Measurements from ENCODE around the gene SAPCD1. TPM values are rescaled to one million over a fixed set of nuclear protein-coding genes. Genes with fewer than 3 reads are reported as not detected.

SAPCD1 gene
- total and polyA plus RNA-seq, 4 donors = 0.59 to 2.6 (median 0.68) TPM; not detected in 1

GRCh38 chr6:31744422-31744821, 18.0 kb upstream of the SAPCD1 start:
- peaks cover 5 to 10% (median 7%) of the 10 kb centered on the region in 4 donors for H3K4me1 ChIP-seq (ENCODE audit: control insufficient read depth in 4 of 4, insufficient read depth in 4 of 4, low read length in 3 of 4)
- H3K36me3 ChIP-seq (ENCODE audit: control insufficient read depth in 4 of 4, insufficient read depth in 3 of 4, low read depth in 1 of 4, low read length in 3 of 4) = no peaks in the 10 kb centered on the region
- H3K9ac ChIP-seq (ENCODE audit: low read depth in 1 of 2, low read length in 2 of 2) = no peak overlapping the region
- 80% methylated on average over 1 of the region's 1 CpG for WGBS
- no peak for TF ChIP-seq NR2F2 (IDR thresholded peaks at IDR 0.05)
- TF ChIP-seq EGR1 (IDR thresholded peaks at IDR 0.05; ENCODE audit: low read depth in 2 of 2) = no peak
- no peak for TF ChIP-seq JUND (IDR thresholded peaks at IDR 0.05)
- no peak for TF ChIP-seq REST (IDR thresholded peaks at IDR 0.05)
- TF ChIP-seq YY1 (IDR thresholded peaks at IDR 0.05) = no peak
- TF ChIP-seq HNF4A (conservative IDR thresholded peaks at IDR 0.05) = no peak
- TF ChIP-seq FOXA2 (IDR thresholded peaks at IDR 0.05) = no peak
- TF ChIP-seq FOXA1 (IDR thresholded peaks at IDR 0.05) = no peak
- TF ChIP-seq SP1 (IDR thresholded peaks at IDR 0.05) = no peak
- TF ChIP-seq MAX (IDR thresholded peaks at IDR 0.05) = no peak
- no peak for TF ChIP-seq CTCF (IDR thresholded peaks at IDR 0.05; ENCODE audit: low read depth, low read length, missing input control)
- TF ChIP-seq ATF3 (IDR thresholded peaks at IDR 0.05) = no peak
- no peak for TF ChIP-seq RXRA (IDR thresholded peaks at IDR 0.05)
- TF ChIP-seq GABPA (IDR thresholded peaks at IDR 0.05 in 1 of 2, conservative IDR thresholded peaks at IDR 0.05 in 1 of 2) = no peak
- TF ChIP-seq RAD21 (IDR thresholded peaks at IDR 0.05) = no peak
- no peak overlapping the region for H3K4me3 ChIP-seq (ENCODE audit: low read depth in 1 of 3, low read length in 3 of 3)
- H3K27ac ChIP-seq (ENCODE audit: low read depth in 1 of 2, low read length in 2 of 2) = no peak overlapping the region
- H3K9me3 ChIP-seq (ENCODE audit: control insufficient read depth in 4 of 4, low read length in 3 of 4) = no peaks in the 10 kb centered on the region
- H3K27me3 ChIP-seq (ENCODE audit: control insufficient read depth in 4 of 4, insufficient read depth in 4 of 4, low read length in 3 of 4) = no peaks in the 10 kb centered on the region
- no peak for DNase-seq (ENCODE audit: low spot score)

GRCh38 chr6:31749301-31750036, 13.0 kb upstream of the SAPCD1 start:
- H3K27me3 ChIP-seq (ENCODE audit: control insufficient read depth in 4 of 4, insufficient read depth in 4 of 4, low read length in 3 of 4) = no peaks in the 10 kb centered on the region
- no peaks in the 10 kb centered on the region for H3K4me1 ChIP-seq (ENCODE audit: control insufficient read depth in 4 of 4, insufficient read depth in 4 of 4, low read length in 3 of 4)
- no peak for DNase-seq (ENCODE audit: low spot score)
- H3K36me3 ChIP-seq (ENCODE audit: control insufficient read depth in 4 of 4, insufficient read depth in 3 of 4, low read depth in 1 of 4, low read length in 3 of 4) = no peaks in the 10 kb centered on the region
- H3K4me3 ChIP-seq (ENCODE audit: low read depth in 1 of 3, low read length in 3 of 3) = no peak overlapping the region
- no peak overlapping the region for H3K27ac ChIP-seq (ENCODE audit: low read depth in 1 of 2, low read length in 2 of 2)
- no peaks in the 10 kb centered on the region for H3K9me3 ChIP-seq (ENCODE audit: control insufficient read depth in 4 of 4, low read length in 3 of 4)
- H3K9ac ChIP-seq (ENCODE audit: low read depth in 1 of 2, low read length in 2 of 2) = no peak overlapping the region
- whole genome bisulfite sequencing = 92% methylated on average over 8 of the region's 8 CpGs
- no peak for TF ChIP-seq YY1 (IDR thresholded peaks at IDR 0.05)
- no peak for TF ChIP-seq ATF3 (IDR thresholded peaks at IDR 0.05)
- TF ChIP-seq HNF4G (IDR thresholded peaks at IDR 0.05) = no peak
- TF ChIP-seq ZBTB33 (IDR thresholded peaks at IDR 0.05) = no peak
- no peak for TF ChIP-seq HNF4A (conservative IDR thresholded peaks at IDR 0.05)
- TF ChIP-seq JUND (IDR thresholded peaks at IDR 0.05) = no peak
- TF ChIP-seq FOXA2 (IDR thresholded peaks at IDR 0.05) = no peak
- no peak for TF ChIP-seq RXRA (IDR thresholded peaks at IDR 0.05)
- no peak for TF ChIP-seq MAX (IDR thresholded peaks at IDR 0.05)
- no peak for TF ChIP-seq REST (IDR thresholded peaks at IDR 0.05)
- no peak for TF ChIP-seq SP1 (IDR thresholded peaks at IDR 0.05)
- no peak for TF ChIP-seq RAD21 (IDR thresholded peaks at IDR 0.05)
